Adipocyte (in vitro differentiated cells): ENCODE measurements around the gene BRPF1.

Source experiments
- DNase-seq: peaks from one replicate; pipeline ENCODE4 v3.0.0-alpha.2; 2015; ENCODE audit warnings: low read depth
- H3K27me3 ChIP-seq: replicated peaks from 2 replicates; pipeline ENCODE4 v1.7.0; 2013; ENCODE audit warnings: mild to moderate bottlenecking, low read length, moderate library complexity; ENCODE audit not compliant: control insufficient read depth, insufficient read depth
- H3K36me3 ChIP-seq: 2 replicates; pipeline ENCODE4 v1.7.0; 2013; ENCODE audit warnings: low read length, mild to moderate bottlenecking, moderate library complexity; ENCODE audit not compliant: control insufficient read depth, insufficient read depth, severe bottlenecking
- H3K4me1 ChIP-seq: 2 replicates; pipeline ENCODE4 v1.7.0; 2013; ENCODE audit warnings: mild to moderate bottlenecking, low read length, moderate library complexity; ENCODE audit not compliant: control insufficient read depth, insufficient read depth
- H3K4me3 ChIP-seq: 2 replicates; pipeline ENCODE4 v1.7.0; 2013; ENCODE audit warnings: mild to moderate bottlenecking, low read length, moderate library complexity
- H3K9ac ChIP-seq: 2 replicates; pipeline ENCODE4 v1.7.0; 2013; ENCODE audit warnings: mild to moderate bottlenecking, low read length, moderate library complexity
- H3K9me3 ChIP-seq: 2 replicates; pipeline ENCODE4 v1.7.0; 2013; ENCODE audit warnings: mild to moderate bottlenecking, low read length, moderate library complexity; ENCODE audit not compliant: control insufficient read depth

BRPF1 gene

GRCh38 chr3:9776896-9777693 is 45.6 kb downstream of the BRPF1 start:
- Histone ChIP-seq H3K9me3 (no peaks in the 10 kb centered on the region), H3K36me3 (peaks cover 7% of the 10 kb centered on the region), H3K4me3 (no peak overlapping the region), H3K9ac (no peak overlapping the region), H3K27me3 (no peaks in the 10 kb centered on the region), H3K4me1 (peaks cover 26% of the 10 kb centered on the region)
- no peak for DNase-seq

GRCh38 chr3:9777694-9778021 is 46.1 kb downstream of the BRPF1 start:
- peaks cover 20% of the 10 kb centered on the region for H3K4me1 ChIP-seq
- no peaks in the 10 kb centered on the region for H3K27me3 ChIP-seq
- H3K4me3 ChIP-seq: no peak overlapping the region
- DNase-seq: no peak
- H3K9me3 ChIP-seq: no peaks in the 10 kb centered on the region
- no peak overlapping the region for H3K9ac ChIP-seq
- peaks cover 12% of the 10 kb centered on the region for H3K36me3 ChIP-seq

- H3K4me1 ChIP-seq: peaks cover 20% of the 10 kb centered on the region
- peaks cover 18% of the 10 kb centered on the region for H3K36me3 ChIP-seq
- DNase-seq: peak; percentile 63
- H3K9me3 ChIP-seq: no peaks in the 10 kb centered on the region
- H3K27me3 ChIP-seq: no peaks in the 10 kb centered on the region
- no peak overlapping the region for H3K9ac ChIP-seq
- no peak overlapping the region for H3K4me3 ChIP-seq
Observed at GRCh38 chr3:9778143-9779074, 46.9 kb downstream of the BRPF1 start.

GRCh38 chr3:9779075-9779593 is 47.6 kb downstream of the BRPF1 start:
- H3K4me3 ChIP-seq: no peak overlapping the region
- peaks cover 23% of the 10 kb centered on the region for H3K36me3 ChIP-seq
- H3K9ac ChIP-seq: no peak overlapping the region
- no peaks in the 10 kb centered on the region for H3K27me3 ChIP-seq
- peaks cover 20% of the 10 kb centered on the region for H3K4me1 ChIP-seq
- no peak for DNase-seq
- H3K9me3 ChIP-seq: no peaks in the 10 kb centered on the region

GRCh38 chr3:9779721-9780457 is 48.4 kb downstream of the BRPF1 start:
- Histone ChIP-seq H3K4me1 (peaks cover 21% of the 10 kb centered on the region), H3K27me3 (no peaks in the 10 kb centered on the region), H3K36me3 (peaks cover 23% of the 10 kb centered on the region), H3K9me3 (no peaks in the 10 kb centered on the region), H3K4me3 (no peak overlapping the region), H3K9ac (no peak overlapping the region)
- DNase-seq: no peak

- Histone ChIP-seq H3K9me3 (no peaks in the 10 kb centered on the region), H3K36me3 (peaks cover 23% of the 10 kb centered on the region), H3K4me3 (no peak overlapping the region), H3K9ac (no peak overlapping the region), H3K4me1 (peaks cover 26% of the 10 kb centered on the region), H3K27me3 (no peaks in the 10 kb centered on the region)
- no peak for DNase-seq
Observed at GRCh38 chr3:9780458-9780812, 48.9 kb downstream of the BRPF1 start.

GRCh38 chr3:9780910-9781309 is 49.4 kb downstream of the BRPF1 start:
- H3K4me1 ChIP-seq: peaks cover 30% of the 10 kb centered on the region
- H3K9ac ChIP-seq: no peak overlapping the region
- no peaks in the 10 kb centered on the region for H3K9me3 ChIP-seq
- DNase-seq: no peak
- H3K4me3 ChIP-seq: no peak overlapping the region
- peaks cover 23% of the 10 kb centered on the region for H3K36me3 ChIP-seq
- no peaks in the 10 kb centered on the region for H3K27me3 ChIP-seq

- Histone ChIP-seq H3K9me3 (no peaks in the 10 kb centered on the region), H3K9ac (no peak overlapping the region), H3K4me3 (no peak overlapping the region), H3K36me3 (peaks cover 28% of the 10 kb centered on the region), H3K4me1 (peaks cover 30% of the 10 kb centered on the region), H3K27me3 (no peaks in the 10 kb centered on the region)
- no peak for DNase-seq
Observed at GRCh38 chr3:9781551-9781950, 50.0 kb downstream of the BRPF1 start.

GRCh38 chr3:9781978-9782603 is 50.6 kb downstream of the BRPF1 start:
- no peaks in the 10 kb centered on the region for H3K27me3 ChIP-seq
- H3K4me1 ChIP-seq: peaks cover 30% of the 10 kb centered on the region
- no peak for DNase-seq
- no peak overlapping the region for H3K9ac ChIP-seq
- no peaks in the 10 kb centered on the region for H3K9me3 ChIP-seq
- H3K4me3 ChIP-seq: no peak overlapping the region
- peaks cover 33% of the 10 kb centered on the region for H3K36me3 ChIP-seq

- peaks cover 36% of the 10 kb centered on the region for H3K36me3 ChIP-seq
- no peak overlapping the region for H3K4me3 ChIP-seq
- no peak overlapping the region for H3K9ac ChIP-seq
- DNase-seq: no peak
- H3K27me3 ChIP-seq: no peaks in the 10 kb centered on the region
- H3K9me3 ChIP-seq: no peaks in the 10 kb centered on the region
- peaks cover 23% of the 10 kb centered on the region for H3K4me1 ChIP-seq
Observed at GRCh38 chr3:9782770-9783169, 51.2 kb downstream of the BRPF1 start.
